K562 (cell line): Measurements from ENCODE around the gene PIGL. TPM values are rescaled to one million over a fixed set of nuclear protein-coding genes. Genes with fewer than 3 reads are reported as not detected.

Experiments
- ARID2 ChIP-seq: fragments of 450-650 bp; IDR thresholded peaks from 2 replicates; pipeline ENCODE4 v1.6.1; 2017; ENCODE audit warnings: antibody characterized with exemption, mild to moderate bottlenecking
- ATF3 ChIP-seq, 2 experiments: fragments of 450-650 bp in 1 of 2; sonication (generic) in 1 of 2; formaldehyde crosslinking in 1 of 2; IDR thresholded peaks in 1 of 2; conservative IDR thresholded peaks in 1 of 2; 2 replicates each; pipeline versions ENCODE4 v1.6.1 to v1.8.1; 2016 to 2023; ENCODE audit warnings: mild to moderate bottlenecking in 2 of 2, moderate library complexity in 2 of 2, inconsistent platforms in 1 of 2, missing genetic modification reagents in 1 of 2
- CEBPB ChIP-seq: fragments of 450-650 bp; IDR thresholded peaks from 2 replicates; pipeline ENCODE4 v1.6.1; 2016; ENCODE audit warnings: missing genetic modification characterization, missing compliant biosample characterization
- NELFE ChIP-seq: IDR thresholded peaks from 2 replicates; pipeline ENCODE4 v1.6.1; 2011; ENCODE audit warnings: mild to moderate bottlenecking; ENCODE audit not compliant: insufficient read depth, insufficient read length
- NFE2 ChIP-seq: IDR thresholded peaks from 2 replicates; pipeline ENCODE4 v1.6.1; 2014; ENCODE audit warnings: antibody characterized with exemption, low read depth
- SMAD1 ChIP-seq: fragments of 150-350 bp; IDR thresholded peaks from 2 replicates; pipeline ENCODE4 v1.6.1; 2014; ENCODE audit warnings: low read length, low read depth; ENCODE audit not compliant: partially characterized antibody
- TAF7 ChIP-seq: fragments of 450-650 bp; IDR thresholded peaks from 2 replicates; pipeline ENCODE4 v1.6.1; 2016; ENCODE audit warnings: missing genetic modification characterization, missing compliant biosample characterization
- TCF3 ChIP-seq: sonication (generic); formaldehyde crosslinking; IDR thresholded peaks from 2 replicates; pipeline ENCODE4 v1.4.0; 2020; ENCODE audit warnings: mild to moderate bottlenecking, missing genetic modification reagents
- TRIM28 ChIP-seq: fragments of 450-650 bp; IDR thresholded peaks from 2 replicates; pipeline ENCODE4 v1.6.1; 2017
- ZNF175 ChIP-seq: fragments of 200-800 bp; sonication (Bioruptor generic); IDR thresholded peaks from 2 replicates; pipeline ENCODE4 v1.6.1; 2016; ENCODE audit warnings: low read depth, mild to moderate bottlenecking, missing genetic modification characterization, missing compliant biosample characterization
- ZNF280B ChIP-seq: fragments of 250-450 bp; sonication (Bioruptor Pico); IDR thresholded peaks from 2 replicates; pipeline ENCODE4 v1.5.1; 2021; ENCODE audit warnings: mild to moderate bottlenecking
- polyA plus RNA-seq, 8 experiments: library from polyadenylated mRNA; depleted of rRNA in 4 of 8; stranded (reverse) in 5 of 8; unstranded in 3 of 8; fragments of >200 nt; fragmentation: Nextera tagmentation in 2 of 8; fragmentation: Illumina TruSeq in 1 of 8; extraction: Ambion mirVana in 2 of 8; extraction: Trizol in 1 of 8; gene quantifications; 2 replicates each; pipeline versions ENCODE4 v1.2.1 to v1.2.3, GENCODE V29; 2011 to 2014; ENCODE audit warnings: inconsistent platforms in 1 of 8, missing spikeins in 1 of 8
- total RNA-seq, 7 experiments: library from RNA; depleted of rRNA in 6 of 7; stranded (reverse); fragments of >200 nt in 6 of 7; fragmentation: Illumina TruSeq in 2 of 7; extraction: Trizol in 2 of 7; gene quantifications; 2 replicates each; pipeline versions ENCODE4 v1.2.1 to v1.2.3, GENCODE V29; 2011 to 2021; ENCODE audit warnings: low replicate concordance in 1 of 7
- TF ChIP-seq, protein P1 (sequence below): sonication (generic); formaldehyde crosslinking; IDR thresholded peaks from 2 replicates; pipeline ENCODE4 v1.8.1; 2022; ENCODE audit warnings: missing genetic modification reagents
- TF ChIP-seq, protein P2 (sequence below): fragments of 450-650 bp; IDR thresholded peaks from 2 replicates; pipeline ENCODE4 v1.6.1; 2016; ENCODE audit warnings: borderline replicate concordance
- TF ChIP-seq, protein P3 (sequence below): conservative IDR thresholded peaks from 2 replicates; pipeline ENCODE4 v1.6.1; 2011; ENCODE audit warnings: low read depth, mild to moderate bottlenecking, low read length; ENCODE audit not compliant: control insufficient read depth
- TF ChIP-seq, protein P4 (sequence below), 2 experiments: fragments of 150-350 bp in 1 of 2; IDR thresholded peaks; 2 replicates each; pipeline ENCODE4 v1.6.1; 2012 to 2016; ENCODE audit warnings: low read depth in 2 of 2, low read length in 2 of 2, mild to moderate bottlenecking in 1 of 2, moderate library complexity in 1 of 2

Gene PIGL
- total and polyA plus RNA-seq, 9 of the 15 experiments (the other 6 are each of a cell fraction or from before 2014, with no cell fraction given), result 19.9 to 55.3 (median 29.6) TPM

DNA sequence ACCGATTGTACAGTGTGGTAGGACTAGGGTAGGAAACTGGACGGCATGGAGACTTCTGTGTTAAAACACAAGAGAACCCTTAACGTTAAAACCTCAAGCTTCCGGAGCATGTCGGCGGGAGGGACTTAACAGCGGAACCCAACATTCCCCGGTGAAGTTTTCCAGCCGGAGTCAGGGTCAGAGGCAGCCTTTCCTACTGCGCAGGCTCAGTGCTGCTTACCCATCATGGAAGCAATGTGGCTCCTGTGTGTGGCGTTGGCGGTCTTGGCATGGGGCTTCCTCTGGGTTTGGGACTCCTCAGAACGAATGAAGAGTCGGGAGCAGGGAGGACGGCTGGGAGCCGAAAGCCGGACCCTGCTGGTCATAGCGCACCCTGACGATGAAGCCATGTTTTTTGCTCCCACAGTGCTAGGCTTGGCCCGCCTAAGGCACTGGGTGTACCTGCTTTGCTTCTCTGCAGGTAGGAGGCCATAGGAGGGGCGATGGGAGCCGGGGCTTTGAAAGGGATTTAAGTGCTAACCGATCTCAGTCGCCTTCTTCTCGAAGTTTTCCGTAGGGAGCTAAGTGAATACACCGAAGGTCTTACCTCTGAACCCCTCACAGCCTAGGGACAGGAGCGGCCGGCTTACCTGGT, at the start of gene PIGL (continued):
- TF ChIP-seq SMAD1 (peak; percentile 79), CEBPB (no peak), ZNF280B (CRISPR knock-in tag) (no peak), TCF3 (CRISPR knock-in tag) (no peak), NFE2 (no peak), NELFE (no peak), ZNF175 (CRISPR knock-in tag) (peak; percentile 39; the same call in 1 of the 2 replicates), ARID2 (no peak), TRIM28 (no peak), ATF3 (IDR thresholded peaks at IDR 0.05) (no peak), ATF3 (CRISPR knock-in tag; conservative IDR thresholded peaks at IDR 0.05) (no peak), TAF7 (tag) (peak; percentile 86)
- TF ChIP-seq, protein P1, sequence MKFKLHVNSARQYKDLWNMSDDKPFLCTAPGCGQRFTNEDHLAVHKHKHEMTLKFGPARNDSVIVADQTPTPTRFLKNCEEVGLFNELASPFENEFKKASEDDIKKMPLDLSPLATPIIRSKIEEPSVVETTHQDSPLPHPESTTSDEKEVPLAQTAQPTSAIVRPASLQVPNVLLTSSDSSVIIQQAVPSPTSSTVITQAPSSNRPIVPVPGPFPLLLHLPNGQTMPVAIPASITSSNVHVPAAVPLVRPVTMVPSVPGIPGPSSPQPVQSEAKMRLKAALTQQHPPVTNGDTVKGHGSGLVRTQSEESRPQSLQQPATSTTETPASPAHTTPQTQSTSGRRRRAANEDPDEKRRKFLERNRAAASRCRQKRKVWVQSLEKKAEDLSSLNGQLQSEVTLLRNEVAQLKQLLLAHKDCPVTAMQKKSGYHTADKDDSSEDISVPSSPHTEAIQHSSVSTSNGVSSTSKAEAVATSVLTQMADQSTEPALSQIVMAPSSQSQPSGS, result no peak
- TF ChIP-seq, protein P2, sequence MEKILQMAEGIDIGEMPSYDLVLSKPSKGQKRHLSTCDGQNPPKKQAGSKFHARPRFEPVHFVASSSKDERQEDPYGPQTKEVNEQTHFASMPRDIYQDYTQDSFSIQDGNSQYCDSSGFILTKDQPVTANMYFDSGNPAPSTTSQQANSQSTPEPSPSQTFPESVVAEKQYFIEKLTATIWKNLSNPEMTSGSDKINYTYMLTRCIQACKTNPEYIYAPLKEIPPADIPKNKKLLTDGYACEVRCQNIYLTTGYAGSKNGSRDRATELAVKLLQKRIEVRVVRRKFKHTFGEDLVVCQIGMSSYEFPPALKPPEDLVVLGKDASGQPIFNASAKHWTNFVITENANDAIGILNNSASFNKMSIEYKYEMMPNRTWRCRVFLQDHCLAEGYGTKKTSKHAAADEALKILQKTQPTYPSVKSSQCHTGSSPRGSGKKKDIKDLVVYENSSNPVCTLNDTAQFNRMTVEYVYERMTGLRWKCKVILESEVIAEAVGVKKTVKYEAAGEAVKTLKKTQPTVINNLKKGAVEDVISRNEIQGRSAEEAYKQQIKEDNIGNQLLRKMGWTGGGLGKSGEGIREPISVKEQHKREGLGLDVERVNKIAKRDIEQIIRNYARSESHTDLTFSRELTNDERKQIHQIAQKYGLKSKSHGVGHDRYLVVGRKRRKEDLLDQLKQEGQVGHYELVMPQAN, result peak; percentile 71; the same call in 1 of the 2 replicates
- TF ChIP-seq, protein P3, sequence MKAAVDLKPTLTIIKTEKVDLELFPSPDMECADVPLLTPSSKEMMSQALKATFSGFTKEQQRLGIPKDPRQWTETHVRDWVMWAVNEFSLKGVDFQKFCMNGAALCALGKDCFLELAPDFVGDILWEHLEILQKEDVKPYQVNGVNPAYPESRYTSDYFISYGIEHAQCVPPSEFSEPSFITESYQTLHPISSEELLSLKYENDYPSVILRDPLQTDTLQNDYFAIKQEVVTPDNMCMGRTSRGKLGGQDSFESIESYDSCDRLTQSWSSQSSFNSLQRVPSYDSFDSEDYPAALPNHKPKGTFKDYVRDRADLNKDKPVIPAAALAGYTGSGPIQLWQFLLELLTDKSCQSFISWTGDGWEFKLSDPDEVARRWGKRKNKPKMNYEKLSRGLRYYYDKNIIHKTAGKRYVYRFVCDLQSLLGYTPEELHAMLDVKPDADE, result peak; percentile 77; the same call in 1 of the 2 replicates
- TF ChIP-seq, protein P4, sequence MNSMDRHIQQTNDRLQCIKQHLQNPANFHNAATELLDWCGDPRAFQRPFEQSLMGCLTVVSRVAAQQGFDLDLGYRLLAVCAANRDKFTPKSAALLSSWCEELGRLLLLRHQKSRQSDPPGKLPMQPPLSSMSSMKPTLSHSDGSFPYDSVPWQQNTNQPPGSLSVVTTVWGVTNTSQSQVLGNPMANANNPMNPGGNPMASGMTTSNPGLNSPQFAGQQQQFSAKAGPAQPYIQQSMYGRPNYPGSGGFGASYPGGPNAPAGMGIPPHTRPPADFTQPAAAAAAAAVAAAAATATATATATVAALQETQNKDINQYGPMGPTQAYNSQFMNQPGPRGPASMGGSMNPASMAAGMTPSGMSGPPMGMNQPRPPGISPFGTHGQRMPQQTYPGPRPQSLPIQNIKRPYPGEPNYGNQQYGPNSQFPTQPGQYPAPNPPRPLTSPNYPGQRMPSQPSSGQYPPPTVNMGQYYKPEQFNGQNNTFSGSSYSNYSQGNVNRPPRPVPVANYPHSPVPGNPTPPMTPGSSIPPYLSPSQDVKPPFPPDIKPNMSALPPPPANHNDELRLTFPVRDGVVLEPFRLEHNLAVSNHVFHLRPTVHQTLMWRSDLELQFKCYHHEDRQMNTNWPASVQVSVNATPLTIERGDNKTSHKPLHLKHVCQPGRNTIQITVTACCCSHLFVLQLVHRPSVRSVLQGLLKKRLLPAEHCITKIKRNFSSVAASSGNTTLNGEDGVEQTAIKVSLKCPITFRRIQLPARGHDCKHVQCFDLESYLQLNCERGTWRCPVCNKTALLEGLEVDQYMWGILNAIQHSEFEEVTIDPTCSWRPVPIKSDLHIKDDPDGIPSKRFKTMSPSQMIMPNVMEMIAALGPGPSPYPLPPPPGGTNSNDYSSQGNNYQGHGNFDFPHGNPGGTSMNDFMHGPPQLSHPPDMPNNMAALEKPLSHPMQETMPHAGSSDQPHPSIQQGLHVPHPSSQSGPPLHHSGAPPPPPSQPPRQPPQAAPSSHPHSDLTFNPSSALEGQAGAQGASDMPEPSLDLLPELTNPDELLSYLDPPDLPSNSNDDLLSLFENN (IDR thresholded peaks at IDR 0.05; ENCODE audit: low read depth in 2 of 2, low read length in 2 of 2), result no peak
